GM12878 (cell line): ENCODE results near the gene ITGA11. TPM values are rescaled to one million over a fixed set of nuclear protein-coding genes. Genes with fewer than 3 reads are reported as not detected.

ENCODE experiments used
- ATAC-seq: fragments of 200-7000 bp; cut with Tn5 transposase; 3 replicates; pipeline ENCODE4 v1.9.1; 2020; ENCODE audit warnings: mild to moderate bottlenecking, moderate library complexity
- BruUV-seq: library from RNA; stranded (reverse); fragments of 400-500 nt; replicated peaks from 2 replicates; lab custom pipeline; 2021; lab: Mats Ljungman, UMichigan
- CTCF ChIA-PET: fragments of 300-600 bp; sonication (Branson Sonifier 250); formaldehyde crosslinking; extraction: SDS; loops from one replicate; lab custom pipeline; 2021; ENCODE audit warnings: inconsistent platforms; lab: Yijun Ruan, JAX
- POLR2A ChIA-PET: fragments of 350-600 bp; formaldehyde crosslinking; extraction: SDS; loops from one replicate; lab custom pipeline; 2021; ENCODE audit warnings: inconsistent platforms; lab: Charles Lee
- RAD21 ChIA-PET: fragments of 300-600 bp; sonication (Branson Sonifier 250); formaldehyde crosslinking; loops from one replicate; lab custom pipeline; 2023; ENCODE audit warnings: antibody characterized with exemption; ENCODE audit not compliant: unreplicated experiment; lab: Charles Lee
- SMC1A ChIA-PET: fragments of 300-600 bp; sonication (Branson Sonifier 250); formaldehyde crosslinking; loops from one replicate; lab custom pipeline; 2023; ENCODE audit not compliant: unreplicated experiment, uncharacterized antibody; lab: Charles Lee
- DNase-seq: peaks from one replicate; pipeline ENCODE4 v3.0.0-alpha.2; 2011; ENCODE audit warnings: low read depth, low spot score
- FAIRE-seq: peaks from 3 replicates; lab custom pipeline; 2011; peaks lifted over from hg19 to GRCh38; lab: Jason Lieb, UNC
- H2AFZ ChIP-seq: 2 replicates; pipeline ENCODE4 v1.6.0; 2011; ENCODE audit warnings: low read depth, low read length, control low read depth; ENCODE audit not compliant: control insufficient read depth
- H3K27ac ChIP-seq: 2 replicates; pipeline ENCODE4 v1.5.1; 2011; ENCODE audit warnings: control low read depth; ENCODE audit not compliant: control insufficient read depth, insufficient read depth
- H3K27me3 ChIP-seq, 2 experiments: replicated peaks in 1 of 2; 2 replicates each; pipeline versions ENCODE4 v1.6.0 to v1.6.1; 2011; ENCODE audit warnings: low read length in 1 of 2; ENCODE audit not compliant: control insufficient read depth in 2 of 2, insufficient read depth in 2 of 2
- H3K36me3 ChIP-seq, 2 experiments: 2 replicates each; pipeline ENCODE4 v1.5.1; 2011; ENCODE audit warnings: low read length in 1 of 2; ENCODE audit not compliant: control insufficient read depth in 2 of 2, insufficient read depth in 2 of 2
- H3K4me1 ChIP-seq: 2 replicates; pipeline ENCODE4 v1.6.1; 2011; ENCODE audit warnings: mild to moderate bottlenecking, low read length, moderate library complexity, mixed read lengths; ENCODE audit not compliant: control insufficient read depth, insufficient read depth
- H3K4me2 ChIP-seq: 2 replicates; pipeline ENCODE4 v1.6.0; 2011; ENCODE audit warnings: control low read depth; ENCODE audit not compliant: control insufficient read depth, insufficient read depth
- H3K4me3 ChIP-seq: fragments of 200-600 bp; sonication (generic); 2 replicates; pipeline ENCODE4 v1.5.1; 2016
- H3K79me2 ChIP-seq: 2 replicates; pipeline ENCODE4 v1.6.0; 2011; ENCODE audit warnings: low read length; ENCODE audit not compliant: control insufficient read depth, insufficient read depth
- H3K9ac ChIP-seq: 2 replicates; pipeline ENCODE4 v1.8.0; 2011; ENCODE audit warnings: low read length, control low read depth, mixed read lengths; ENCODE audit not compliant: control insufficient read depth, insufficient read depth
- H3K9me3 ChIP-seq: replicated peaks from 3 replicates; pipeline ENCODE4 v1.5.1; 2011; ENCODE audit warnings: mild to moderate bottlenecking, low read length; ENCODE audit not compliant: control insufficient read depth, insufficient read depth
- H4K20me1 ChIP-seq: 2 replicates; pipeline ENCODE4 v1.6.0; 2011; ENCODE audit not compliant: control insufficient read depth, insufficient read depth
- ATF2 ChIP-seq: IDR thresholded peaks from 2 replicates; pipeline ENCODE4 v1.6.1; 2012; ENCODE audit warnings: low read length, inconsistent platforms
- BRCA1 ChIP-seq: IDR thresholded peaks from 2 replicates; pipeline ENCODE4 v1.6.1; 2011; ENCODE audit warnings: low read depth, low read length, improper control_type of control experiment
- CBFB ChIP-seq: IDR thresholded peaks from 2 replicates; pipeline ENCODE4 v1.6.1; 2016; ENCODE audit warnings: antibody characterized with exemption, low read depth
- E2F8 ChIP-seq: fragments of 450-650 bp; IDR thresholded peaks from 2 replicates; pipeline ENCODE4 v1.6.1; 2018; ENCODE audit warnings: mild to moderate bottlenecking, low read depth, moderate library complexity; ENCODE audit not compliant: partially characterized antibody
- FOXM1 ChIP-seq: IDR thresholded peaks from 2 replicates; pipeline ENCODE4 v1.6.1; 2012; ENCODE audit warnings: low read depth, mild to moderate bottlenecking, inconsistent platforms, low read length, moderate library complexity
- PKNOX1 ChIP-seq: fragments of 450-650 bp; IDR thresholded peaks from 2 replicates; pipeline ENCODE4 v1.6.1; 2016; ENCODE audit warnings: mild to moderate bottlenecking
- POU2F2 ChIP-seq: IDR thresholded peaks from 3 replicates; pipeline ENCODE4 v1.6.1; 2011; ENCODE audit warnings: low read depth, mild to moderate bottlenecking, low read length, borderline replicate concordance
- RUNX3 ChIP-seq: IDR thresholded peaks from 2 replicates; pipeline ENCODE4 v1.6.1; 2012; ENCODE audit warnings: low read length, inconsistent platforms
- SUZ12 ChIP-seq: fragments of 200-600 bp; sonication (generic); IDR thresholded peaks from one replicate; pipeline ENCODE4 v1.6.1; 2018; ENCODE audit warnings: antibody characterized with exemption, mild to moderate bottlenecking; ENCODE audit not compliant: unreplicated experiment
- USF2 ChIP-seq: IDR thresholded peaks from 2 replicates; pipeline ENCODE4 v1.6.1; 2011; ENCODE audit warnings: low read depth, low read length, improper control_type of control experiment, borderline replicate concordance
- ZNF24 ChIP-seq: fragments of 450-650 bp; IDR thresholded peaks from 2 replicates; pipeline ENCODE4 v1.6.1; 2017; ENCODE audit warnings: antibody characterized with exemption, mild to moderate bottlenecking
- ZNF384 ChIP-seq: IDR thresholded peaks from 2 replicates; pipeline ENCODE4 v1.6.1; 2012; ENCODE audit warnings: low read depth, mild to moderate bottlenecking, low read length, improper control_type of control experiment, borderline replicate concordance
- WGBS: methylation state at CpG from one replicate; pipeline ENCODE4 v1.1.6; 2016; ENCODE audit warnings: low lambda C conversion rate; ENCODE audit not compliant: insufficient replicate concordance, insufficient coverage; ENCODE audit errors: missing lambda C conversion rate; 5-methylcytosine and 5-hydroxymethylcytosine counted together
- in situ Hi-C: fragments of 300-500 bp; cut with MboI; formaldehyde crosslinking; loops from 9 replicates; pipeline ENCODE4 v1.14.3; 2018; ENCODE audit warnings: mixed read lengths
- intact Hi-C: fragments of 100-400 bp; cut with micrococcal nuclease; formaldehyde crosslinking; loops from one replicate; pipeline ENCODE4 v1.14.2; 2022; ENCODE audit not compliant: unreplicated experiment
- polyA plus RNA-seq, 11 experiments: library from polyadenylated mRNA; depleted of rRNA in 4 of 11; unstranded in 6 of 11; stranded (reverse) in 5 of 11; fragments of >200 nt; fragmentation: Nextera tagmentation in 4 of 11; fragmentation: Illumina TruSeq in 1 of 11; extraction: Ambion mirVana in 4 of 11; extraction: Trizol in 1 of 11; gene quantifications; 1 replicate in 1 of 11; 2 replicates in 10 of 11; pipeline versions ENCODE4 v1.2.1 to v1.2.3, GENCODE V29; 2011 to 2016; ENCODE audit warnings: inconsistent platforms in 2 of 11, missing spikeins in 2 of 11, low read depth in 1 of 11
- total RNA-seq, 4 experiments: library from RNA; depleted of rRNA in 3 of 4; stranded (reverse); fragments of >200 nt in 3 of 4; fragmentation: Illumina TruSeq in 1 of 4; extraction: Trizol in 1 of 4; gene quantifications; 2 replicates each; pipeline versions ENCODE4 v1.2.1 to v1.2.3, GENCODE V29; 2013 to 2021
- TF ChIP-seq, protein P1 (sequence below): fragments of 450-650 bp; IDR thresholded peaks from 2 replicates; pipeline ENCODE4 v1.6.1; 2014; ENCODE audit warnings: mild to moderate bottlenecking
- TF ChIP-seq, protein P2 (sequence below): fragments of 450-650 bp; IDR thresholded peaks from 2 replicates; pipeline ENCODE4 v1.6.1; 2017; ENCODE audit warnings: mild to moderate bottlenecking

The ITGA11 gene
- total and polyA plus RNA-seq, 10 of the 15 experiments (the other 5 are each of a cell fraction or from before 2014, with no cell fraction given), result under 0.01 to 0.36 (median 0.13) TPM; not detected in 1

DNA sequence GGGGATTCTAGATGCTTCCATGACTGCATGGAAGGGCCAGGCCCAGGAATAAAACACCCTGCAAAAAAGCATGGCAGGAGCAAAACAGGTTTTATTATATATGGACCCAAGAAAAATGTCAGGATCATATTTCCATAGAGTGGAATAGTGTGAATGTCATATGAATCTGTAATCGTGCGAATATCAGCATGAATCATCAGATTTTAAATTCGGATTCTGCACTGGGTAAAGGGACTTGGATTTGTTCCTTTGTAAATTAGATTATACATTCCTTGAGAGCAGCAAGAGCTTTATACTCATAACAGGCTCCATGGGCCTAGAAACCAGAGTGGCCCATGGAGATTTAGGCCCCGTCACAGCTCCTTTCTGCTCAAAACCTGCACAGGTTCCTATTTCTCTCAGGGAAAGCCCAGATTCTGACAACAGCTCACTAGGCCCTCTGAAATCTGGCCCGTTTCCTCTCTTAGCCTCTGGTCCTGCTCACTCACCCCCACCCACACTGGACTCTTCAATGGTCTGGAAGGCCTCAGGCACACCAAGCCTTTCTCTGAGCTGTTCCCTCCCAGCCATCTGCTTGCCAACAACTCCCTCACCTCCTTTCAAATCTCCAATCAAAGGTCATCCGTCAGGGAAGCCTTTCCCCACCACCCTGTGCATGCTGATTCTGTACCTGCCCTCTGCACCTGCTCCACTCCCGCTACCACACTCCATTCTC, 78.4 kb downstream of the ITGA11 start:
- no peak for ATAC-seq
- FAIRE-seq, result no peak
- intact Hi-C loops, result no loop called here
- no peak for DNase-seq
- no peaks in the 10 kb centered on the region for H4K20me1 ChIP-seq
- no TSS peak for BruUV-seq
- no peaks in the 10 kb centered on the region; the same call in 2 of the 3 replicates for H3K9me3 ChIP-seq
- H3K27ac ChIP-seq, result no peak overlapping the region
- ChIA-PET RAD21 (no interaction called here), CTCF (interaction anchor here (0.8 kb wide), 1 partner anchor 320 kb away, joined by 3 read pairs; no protein-coding TSS in a partner anchor), POLR2A (no interaction called here), SMC1A (interaction anchor here (1.4 kb wide), 1 partner anchor 9 kb away, joined by 3 read pairs; no protein-coding TSS in a partner anchor)
- in situ Hi-C loops, result no loop called here
- H3K79me2 ChIP-seq, result no peaks in the 10 kb centered on the region
- H3K4me1 ChIP-seq, result no peaks in the 10 kb centered on the region
- H3K36me3 ChIP-seq, result no peaks in the 10 kb centered on the region
- no peak overlapping the region for H3K9ac ChIP-seq
- no peak overlapping the region for H3K4me3 ChIP-seq
- no peaks in the 10 kb centered on the region for H3K27me3 ChIP-seq
- 50% methylated on average over 7 of the region's 7 CpGs for WGBS
- H2AFZ ChIP-seq, result no peak overlapping the region
- H3K4me2 ChIP-seq, result no peak overlapping the region
- TF ChIP-seq ZNF24, result no peak
- TF ChIP-seq CBFB, result no peak
- TF ChIP-seq USF2, result no peak
- TF ChIP-seq POU2F2, result no peak
- TF ChIP-seq E2F8, result no peak
- TF ChIP-seq, protein P1, sequence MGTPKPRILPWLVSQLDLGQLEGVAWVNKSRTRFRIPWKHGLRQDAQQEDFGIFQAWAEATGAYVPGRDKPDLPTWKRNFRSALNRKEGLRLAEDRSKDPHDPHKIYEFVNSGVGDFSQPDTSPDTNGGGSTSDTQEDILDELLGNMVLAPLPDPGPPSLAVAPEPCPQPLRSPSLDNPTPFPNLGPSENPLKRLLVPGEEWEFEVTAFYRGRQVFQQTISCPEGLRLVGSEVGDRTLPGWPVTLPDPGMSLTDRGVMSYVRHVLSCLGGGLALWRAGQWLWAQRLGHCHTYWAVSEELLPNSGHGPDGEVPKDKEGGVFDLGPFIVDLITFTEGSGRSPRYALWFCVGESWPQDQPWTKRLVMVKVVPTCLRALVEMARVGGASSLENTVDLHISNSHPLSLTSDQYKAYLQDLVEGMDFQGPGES, result no peak
- no peak for TF ChIP-seq FOXM1
- TF ChIP-seq, protein P2, sequence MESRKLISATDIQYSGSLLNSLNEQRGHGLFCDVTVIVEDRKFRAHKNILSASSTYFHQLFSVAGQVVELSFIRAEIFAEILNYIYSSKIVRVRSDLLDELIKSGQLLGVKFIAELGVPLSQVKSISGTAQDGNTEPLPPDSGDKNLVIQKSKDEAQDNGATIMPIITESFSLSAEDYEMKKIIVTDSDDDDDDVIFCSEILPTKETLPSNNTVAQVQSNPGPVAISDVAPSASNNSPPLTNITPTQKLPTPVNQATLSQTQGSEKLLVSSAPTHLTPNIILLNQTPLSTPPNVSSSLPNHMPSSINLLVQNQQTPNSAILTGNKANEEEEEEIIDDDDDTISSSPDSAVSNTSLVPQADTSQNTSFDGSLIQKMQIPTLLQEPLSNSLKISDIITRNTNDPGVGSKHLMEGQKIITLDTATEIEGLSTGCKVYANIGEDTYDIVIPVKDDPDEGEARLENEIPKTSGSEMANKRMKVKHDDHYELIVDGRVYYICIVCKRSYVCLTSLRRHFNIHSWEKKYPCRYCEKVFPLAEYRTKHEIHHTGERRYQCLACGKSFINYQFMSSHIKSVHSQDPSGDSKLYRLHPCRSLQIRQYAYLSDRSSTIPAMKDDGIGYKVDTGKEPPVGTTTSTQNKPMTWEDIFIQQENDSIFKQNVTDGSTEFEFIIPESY, result no peak
- no peak for TF ChIP-seq RUNX3
- TF ChIP-seq PKNOX1, result no peak
- TF ChIP-seq ATF2, result no peak
- TF ChIP-seq ZNF384, result no peak
- no peak for TF ChIP-seq SUZ12
- no peak for TF ChIP-seq BRCA1
